SW 1271 (cell line): ENCODE data around the gene DKK3.
"Not testable (repeated sequence)": the region's sequence is repeated elsewhere in the genome, so short reads cannot be mapped to it uniquely, and the experiment has no call there.

ENCODE experiments used
- DNase-seq, 2 experiments: peaks; one replicate each; lab custom pipeline; 2025; lab: John Stamatoyannopoulos, UW

DKK3 gene

DNA sequence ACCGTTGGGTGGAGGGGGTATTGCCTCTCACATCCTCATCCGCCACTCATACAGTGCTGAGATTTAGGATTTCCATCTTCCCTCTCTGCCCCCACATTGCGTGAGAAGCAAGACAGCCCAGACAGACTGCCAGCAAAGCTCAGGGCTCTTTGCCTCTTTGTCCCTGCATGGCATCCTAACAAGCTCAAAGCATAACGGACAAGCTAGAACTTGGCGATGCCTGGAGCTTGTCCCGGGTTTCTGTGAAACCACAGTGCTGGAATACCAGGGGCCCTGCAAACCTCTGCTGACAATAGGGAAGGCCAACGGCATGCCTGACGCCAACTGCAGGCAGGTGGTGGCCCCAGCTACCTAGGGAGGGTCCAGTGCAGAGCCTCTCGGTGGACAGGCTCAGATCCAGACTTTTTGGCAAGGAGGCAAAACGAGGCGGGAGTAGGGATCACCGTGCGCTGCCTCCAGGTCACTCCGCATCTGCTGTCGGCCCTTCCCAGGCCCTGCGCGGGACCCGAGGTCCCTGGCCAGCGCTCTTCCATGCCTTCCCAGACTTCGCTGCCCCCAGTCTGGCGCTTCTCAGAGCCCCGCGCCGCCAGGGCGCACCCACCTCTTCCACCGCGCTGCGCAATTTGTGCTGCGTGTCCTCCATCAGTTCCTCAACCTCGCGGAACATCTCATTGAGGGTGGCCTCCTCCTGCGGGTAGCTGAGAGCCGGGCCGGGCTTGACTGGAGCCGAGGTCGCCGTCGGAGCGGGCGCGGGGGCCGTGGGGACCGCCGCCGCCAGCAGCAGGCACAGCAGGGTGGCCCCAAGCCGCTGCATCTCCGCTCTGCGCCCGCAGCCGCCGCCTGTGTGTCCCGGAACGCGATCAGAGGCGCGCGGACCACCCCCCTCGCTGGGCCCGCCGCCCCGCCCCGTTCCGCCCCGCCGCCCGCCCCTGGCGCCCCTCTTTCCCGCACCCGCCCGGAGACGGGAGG lies at the start of gene DKK3:
TSS of gene DKK3 (minus strand) at position 858 of the 969 bp plus-strand sequence. CDS start at position 814, 44 bp downstream.
- DNase-seq, result no peak

DNA sequence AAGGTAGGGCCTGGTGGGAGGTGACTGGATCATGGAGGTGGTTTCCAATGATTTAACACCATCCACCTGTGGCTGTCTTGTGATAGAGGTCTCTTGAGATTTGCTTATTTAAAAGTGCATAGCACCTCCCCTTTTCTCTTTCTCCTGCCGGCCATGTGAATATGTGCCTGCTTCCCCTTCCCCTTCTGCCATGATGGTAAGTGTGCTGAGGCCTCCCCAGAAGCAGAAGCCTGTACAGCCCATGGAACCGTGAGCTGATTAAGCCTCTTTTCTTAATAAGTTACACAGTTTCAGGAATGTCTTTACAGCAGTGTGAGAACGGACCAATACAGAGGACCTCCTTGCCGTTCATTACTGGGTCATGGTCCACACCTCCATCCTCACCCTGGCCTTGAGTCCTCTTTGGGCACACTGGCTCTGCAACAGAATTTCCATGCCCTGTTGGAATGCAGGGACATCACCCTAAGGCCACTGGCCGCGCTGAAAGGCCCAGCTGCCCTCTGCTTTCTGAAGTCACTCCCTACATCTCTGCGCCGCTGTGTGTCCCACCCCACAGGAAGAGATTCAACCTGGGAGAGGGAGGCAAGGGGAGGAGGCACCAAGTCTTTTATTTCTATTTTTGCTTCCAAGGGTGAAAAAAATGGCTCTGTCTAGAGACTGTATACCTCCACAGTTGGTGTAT lies 49.0 kb upstream of the DKK3 start:
- DNase-seq, result no peak

DNA sequence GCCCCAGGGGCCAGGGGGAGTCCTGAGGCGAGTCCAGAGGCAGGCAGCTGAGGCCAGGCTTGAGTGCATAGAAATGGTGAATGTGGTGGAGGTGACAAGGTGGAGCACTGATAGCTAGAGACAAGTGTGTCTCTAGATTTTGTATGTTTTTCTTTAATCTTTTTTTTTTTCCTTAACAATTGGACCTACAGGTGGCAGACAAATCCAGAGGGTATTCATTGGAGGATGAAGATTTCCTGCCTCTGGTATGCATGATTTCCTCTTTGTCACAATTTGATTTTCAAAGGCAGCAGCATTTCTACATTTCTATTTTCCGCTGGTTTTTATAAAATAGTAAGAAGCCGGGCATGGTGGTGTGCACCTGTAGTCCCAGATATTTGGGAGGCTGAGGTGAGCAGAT lies 47.7 kb upstream of the DKK3 start:
- DNase-seq, result peak in 1 of 2 experiments; percentile 27

DNA sequence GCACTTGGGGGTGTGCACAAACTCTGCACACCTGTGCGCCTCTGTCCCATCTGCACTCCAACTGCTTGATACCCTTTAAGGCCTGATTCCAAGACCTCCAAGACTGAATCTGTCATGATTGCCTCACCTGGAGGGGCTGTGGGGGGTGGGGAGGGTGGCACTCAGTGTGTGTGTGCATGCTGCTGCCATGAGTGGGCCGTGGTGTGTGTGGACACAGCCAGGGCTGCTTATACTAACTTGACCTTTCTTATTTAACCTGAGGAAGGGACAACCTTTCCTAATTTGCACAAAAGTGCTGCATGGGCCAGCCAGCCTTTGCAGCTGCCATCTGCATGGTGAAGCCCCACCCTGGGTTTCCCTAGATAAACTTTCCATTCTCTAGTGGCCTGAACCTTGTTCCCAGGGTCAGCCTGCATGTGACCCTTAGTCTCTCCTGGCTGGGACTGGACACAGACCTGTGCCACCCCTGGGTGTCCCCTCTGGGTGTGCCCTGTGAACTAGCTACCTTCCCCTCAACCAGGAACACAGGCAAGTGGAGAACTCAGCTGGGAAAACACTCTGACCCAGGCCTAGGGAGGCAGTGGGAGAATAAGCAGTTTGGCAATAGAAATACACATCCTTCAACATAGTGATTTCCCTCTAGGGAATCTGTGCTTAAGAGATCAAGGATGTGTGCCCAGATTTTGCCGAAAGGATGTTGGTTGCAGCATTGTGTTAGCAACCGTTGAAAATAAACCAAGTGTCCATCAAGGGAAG lies 45.4 kb upstream of the DKK3 start:
- DNase-seq, result no peak

DNA sequence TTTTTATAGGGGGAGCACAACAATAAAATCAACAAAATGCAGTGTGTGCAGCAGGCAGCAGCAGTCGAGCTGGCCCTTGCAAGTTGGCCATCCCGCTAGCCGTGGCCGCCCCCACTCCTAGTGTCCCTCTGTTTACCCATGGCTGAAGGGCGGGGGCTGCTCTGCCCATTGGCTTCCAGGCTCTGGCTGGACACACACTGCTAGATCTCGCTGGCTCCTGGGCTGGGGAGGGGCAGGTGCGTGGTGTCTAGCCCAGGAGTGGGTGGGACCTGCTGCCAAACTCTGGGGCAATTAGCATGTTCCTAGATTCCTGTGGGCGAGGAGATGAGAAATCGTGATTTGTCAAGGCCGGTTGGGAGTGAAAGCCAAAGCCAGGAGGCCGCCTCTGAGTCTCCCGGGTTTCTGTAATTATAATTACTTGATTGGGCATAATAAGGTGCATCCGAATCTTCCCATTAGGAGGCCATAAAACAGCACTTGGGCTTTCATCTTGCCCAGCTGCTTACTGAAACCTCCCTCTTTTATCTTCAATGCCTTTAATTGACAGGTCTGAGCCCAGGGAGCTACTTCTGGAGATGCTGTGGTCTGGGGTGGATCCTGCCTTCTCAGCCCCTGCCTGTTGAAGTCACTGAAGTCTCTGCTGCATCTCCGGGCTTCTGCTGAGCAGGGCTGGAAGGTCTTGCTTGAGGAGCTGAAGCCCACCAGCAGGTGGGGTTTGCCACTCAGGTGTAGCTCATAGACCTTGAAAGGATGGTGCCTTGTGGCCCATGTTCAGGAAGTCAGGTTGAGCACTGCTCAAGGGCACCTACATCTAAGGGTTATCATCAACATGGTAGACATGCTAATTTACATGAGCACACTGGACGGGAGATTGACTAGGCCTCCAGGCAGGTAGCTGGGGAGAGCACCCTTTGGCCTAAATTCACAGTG lies 44.5 kb upstream of the DKK3 start:
- DNase-seq, result no peak

DNA sequence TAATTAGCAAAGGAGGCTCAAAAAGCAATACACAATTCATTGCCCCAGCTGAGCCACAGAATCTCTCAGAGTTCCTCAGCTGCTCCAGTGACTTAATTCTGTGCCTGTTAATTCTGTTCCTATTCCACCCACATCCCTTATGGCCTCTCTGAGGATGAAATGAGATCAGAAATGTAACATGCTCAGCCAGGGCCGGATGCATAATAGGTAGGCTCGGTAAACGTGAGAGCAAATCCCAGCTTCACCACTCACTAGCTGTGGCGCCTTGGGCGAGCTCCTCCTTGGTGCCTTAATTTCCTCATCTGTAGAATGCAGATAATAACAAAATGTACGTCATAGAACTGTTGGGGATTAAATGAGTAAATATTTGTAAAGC lies 42.8 kb upstream of the DKK3 start:
- no peak for DNase-seq

DNA sequence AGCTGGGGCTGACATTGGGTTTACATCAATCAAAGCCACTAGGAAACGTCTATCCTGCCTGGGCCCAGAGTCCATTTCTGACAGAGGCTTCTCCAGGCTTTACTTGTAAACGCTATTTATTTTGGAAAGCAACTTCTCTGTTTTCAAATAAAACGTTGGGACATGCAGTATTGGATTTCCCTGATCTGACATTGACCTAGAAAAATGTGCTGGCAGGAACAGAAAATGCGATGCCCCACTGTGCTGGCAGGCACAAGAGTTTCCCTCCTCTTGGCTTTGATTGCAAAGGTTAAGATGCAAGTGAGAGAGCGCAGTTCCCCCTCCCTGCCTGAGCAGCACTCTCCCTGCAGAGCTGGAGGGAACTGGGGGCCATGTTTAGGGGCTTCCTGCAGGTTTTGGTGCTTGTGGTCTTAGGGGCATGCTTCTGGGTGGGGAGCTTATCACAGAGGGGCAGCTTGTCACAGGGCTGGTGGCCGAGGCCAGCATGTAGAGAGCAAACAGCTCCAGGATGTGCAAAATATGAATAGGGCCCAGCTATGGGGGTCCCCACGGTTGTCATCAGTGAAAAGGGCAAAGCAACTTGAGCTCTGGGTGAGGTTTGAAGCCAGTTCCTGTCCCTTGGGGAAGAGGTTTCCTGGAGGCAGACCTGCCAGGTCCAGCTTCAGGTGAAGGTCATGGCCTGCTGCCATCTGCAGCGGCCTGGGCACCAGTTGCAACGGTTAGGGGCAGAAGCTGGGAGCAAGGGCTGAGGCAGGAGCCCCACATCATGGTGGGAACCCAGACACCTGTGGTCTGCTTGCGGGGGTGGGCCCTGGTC lies 42.3 kb upstream of the DKK3 start:
- DNase-seq, result no peak

DNA sequence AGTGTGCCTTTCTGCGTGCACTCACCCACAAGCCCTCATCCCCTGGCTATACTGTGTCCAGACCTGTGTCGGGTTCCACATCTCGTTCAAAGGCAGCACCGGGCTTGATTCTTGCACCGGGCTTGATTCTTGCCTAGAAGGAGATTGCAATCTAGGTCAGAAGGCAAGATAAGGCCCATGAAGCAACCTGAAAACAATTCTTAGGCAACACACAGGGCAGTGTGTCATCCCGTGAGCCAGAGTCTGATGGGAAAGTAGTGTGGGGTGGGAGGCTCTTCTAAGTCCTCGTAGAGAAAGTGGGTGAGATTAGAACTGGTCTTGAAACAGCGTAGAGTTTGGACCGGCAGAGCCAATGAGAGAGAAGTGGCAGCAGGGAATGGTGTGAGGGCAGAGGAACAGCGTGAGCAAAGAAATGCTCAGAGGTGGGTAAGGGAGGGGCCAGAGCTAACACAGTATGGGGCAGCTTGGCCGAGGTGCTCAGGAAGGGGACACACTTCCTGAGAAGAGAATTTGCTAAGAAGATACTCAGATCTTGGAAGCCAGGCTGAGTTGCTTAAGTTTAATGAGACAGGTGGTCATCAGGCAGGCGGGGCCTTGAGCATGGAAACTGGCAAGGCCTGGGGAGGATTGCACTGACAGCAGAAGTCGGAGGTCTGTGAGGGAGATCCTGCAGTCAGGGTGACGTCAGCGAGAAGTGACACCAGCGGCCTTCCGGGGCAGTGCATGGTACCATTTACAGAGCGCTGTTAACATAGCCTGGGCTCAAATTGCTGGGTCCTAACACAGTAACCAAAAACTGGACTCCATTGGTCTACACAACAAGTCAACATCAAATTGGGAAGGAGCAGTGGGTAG lies 40.7 kb upstream of the DKK3 start:
- DNase-seq, result no peak

DNA sequence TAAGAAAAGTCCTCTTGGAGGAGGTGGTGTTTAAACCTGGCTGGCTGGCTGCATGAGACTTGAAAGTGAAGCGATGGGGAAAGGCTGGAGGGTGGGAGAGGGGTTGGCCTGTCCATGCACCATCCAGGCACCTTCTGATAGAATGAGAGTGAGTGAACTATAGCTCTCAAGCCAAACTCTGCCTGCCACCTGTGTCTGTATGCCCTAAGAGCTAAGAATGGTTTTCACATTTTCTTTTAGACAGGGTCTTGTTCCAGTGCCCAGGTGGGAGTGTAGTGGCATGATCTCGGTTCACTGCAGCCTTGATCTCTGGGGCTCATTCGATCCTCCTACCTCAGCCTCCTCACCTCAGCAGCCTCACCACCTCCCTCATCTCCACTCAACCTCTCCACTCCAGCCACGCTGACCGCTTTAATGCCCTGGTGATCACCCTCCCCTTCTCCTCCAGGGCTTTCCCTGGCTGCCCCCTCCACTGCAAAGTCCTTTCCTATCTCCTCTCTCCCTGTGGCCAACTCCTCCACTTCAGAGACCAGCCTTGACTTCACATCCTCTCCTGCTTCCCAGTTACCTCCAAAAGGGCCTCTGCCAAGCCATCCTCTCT lies 38.3 kb upstream of the DKK3 start:
- no peak for DNase-seq

DNA sequence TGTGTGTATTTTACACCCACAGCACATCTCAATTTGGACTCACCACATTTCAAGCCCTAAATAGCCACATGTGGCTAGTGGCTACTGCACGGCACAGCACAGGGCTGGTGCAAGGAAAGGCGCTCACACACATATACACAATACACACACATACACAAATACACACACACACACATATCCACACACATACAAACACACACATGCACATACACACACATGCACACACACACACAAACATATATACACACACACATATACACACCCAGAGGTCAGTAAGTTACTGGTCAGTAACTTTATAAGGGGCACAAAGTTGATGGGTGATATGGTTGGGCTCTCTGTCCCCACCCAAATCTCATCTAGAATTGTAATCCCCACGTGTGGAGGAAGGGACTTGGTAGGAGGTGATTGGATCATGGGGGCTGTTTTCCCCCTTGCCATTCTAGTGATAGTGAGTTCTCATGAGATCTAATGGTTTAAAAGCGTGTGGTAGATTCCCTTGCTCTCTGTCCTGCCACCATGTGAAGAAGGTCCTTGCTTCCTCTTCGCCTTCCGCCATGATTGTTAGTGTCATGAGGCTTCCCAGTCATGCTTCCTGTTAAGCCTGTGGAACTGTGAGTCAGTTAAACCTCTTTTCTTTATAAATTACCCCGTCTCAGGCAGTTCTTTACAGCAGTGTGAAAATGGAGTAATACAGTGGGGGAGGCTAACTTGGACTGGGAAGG lies 37.6 kb upstream of the DKK3 start:
- DNase-seq, result no peak

DNA sequence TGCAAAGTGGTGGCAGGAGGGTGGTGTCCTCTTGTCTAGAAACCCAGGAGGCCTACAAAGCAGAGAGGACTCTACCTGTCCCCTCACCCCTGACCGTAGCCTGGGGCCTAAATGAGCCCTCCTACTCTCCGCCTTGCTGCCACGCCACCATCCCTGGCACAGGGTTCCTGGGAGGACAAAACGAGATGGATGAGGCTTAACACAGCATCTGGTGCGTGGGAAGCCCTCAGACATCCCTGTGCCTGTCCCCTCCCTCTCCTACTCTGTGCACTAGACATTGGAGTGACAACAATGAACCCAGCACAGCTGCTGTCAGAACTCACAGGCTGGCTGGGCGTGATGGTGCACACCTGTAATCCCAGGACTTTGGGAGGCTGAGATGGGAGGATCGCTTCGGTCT lies 36.4 kb upstream of the DKK3 start:
- DNase-seq, result no peak

DNA sequence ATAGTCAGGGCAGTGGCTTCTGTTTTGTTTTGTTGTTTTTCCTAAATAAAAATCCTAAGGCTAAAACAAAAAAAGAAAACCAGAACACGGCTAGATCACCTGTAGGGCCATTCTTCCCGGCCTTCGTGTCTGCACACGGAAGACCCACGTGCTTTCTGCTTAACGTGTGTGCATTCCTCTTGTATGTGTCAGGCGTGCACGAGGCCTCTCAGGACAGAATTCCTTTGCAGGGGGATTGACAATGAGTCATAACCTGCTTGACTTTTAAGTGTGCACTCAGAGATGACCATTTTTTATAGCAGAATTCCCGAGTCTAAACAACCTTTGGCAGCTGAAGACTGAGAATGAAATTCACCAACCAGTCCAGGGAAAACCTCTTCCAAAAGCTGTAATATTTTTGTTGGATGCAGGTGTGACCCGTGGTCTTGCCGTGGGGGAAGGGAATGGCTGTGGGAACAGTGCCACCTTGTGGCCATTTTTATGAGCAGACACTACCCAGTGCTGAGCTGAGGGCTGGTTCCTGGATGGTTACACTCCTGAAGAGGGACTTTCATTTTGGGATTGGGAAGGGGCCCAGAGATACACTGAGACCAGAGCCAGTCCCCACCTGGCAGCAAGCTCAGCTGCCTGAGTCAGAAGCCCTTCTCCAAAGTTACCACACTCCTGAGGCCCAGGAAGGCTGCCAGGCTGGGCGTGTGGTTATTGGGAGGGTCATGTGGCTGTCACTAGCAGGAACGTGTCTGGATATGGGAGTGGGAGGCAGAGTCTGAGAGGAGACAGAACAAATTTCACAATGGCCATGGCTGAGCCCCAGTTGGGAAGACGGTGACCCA lies 35.7 kb upstream of the DKK3 start:
- peak; percentile 82 to 90 for DNase-seq

DNA sequence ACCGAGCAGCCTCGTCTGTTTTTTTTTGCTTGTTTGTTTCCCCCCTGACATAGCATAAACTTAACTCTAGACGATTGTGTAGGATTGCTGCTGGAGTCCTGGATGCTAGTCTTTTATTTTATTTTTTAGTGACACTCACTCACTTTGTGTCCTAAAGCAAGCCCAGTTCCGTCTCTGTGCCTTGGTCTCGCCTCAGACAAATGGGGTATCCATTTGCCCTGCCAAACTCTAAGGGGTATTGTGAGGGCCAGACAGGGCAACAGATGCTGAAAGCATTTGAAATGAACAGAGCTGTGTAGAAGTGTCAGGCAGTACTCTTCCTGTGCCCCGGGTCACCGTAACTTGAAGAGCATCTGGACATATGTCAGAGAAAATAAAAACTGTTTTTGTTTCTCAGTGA lies 34.8 kb upstream of the DKK3 start:
- DNase-seq, result no peak

DNA sequence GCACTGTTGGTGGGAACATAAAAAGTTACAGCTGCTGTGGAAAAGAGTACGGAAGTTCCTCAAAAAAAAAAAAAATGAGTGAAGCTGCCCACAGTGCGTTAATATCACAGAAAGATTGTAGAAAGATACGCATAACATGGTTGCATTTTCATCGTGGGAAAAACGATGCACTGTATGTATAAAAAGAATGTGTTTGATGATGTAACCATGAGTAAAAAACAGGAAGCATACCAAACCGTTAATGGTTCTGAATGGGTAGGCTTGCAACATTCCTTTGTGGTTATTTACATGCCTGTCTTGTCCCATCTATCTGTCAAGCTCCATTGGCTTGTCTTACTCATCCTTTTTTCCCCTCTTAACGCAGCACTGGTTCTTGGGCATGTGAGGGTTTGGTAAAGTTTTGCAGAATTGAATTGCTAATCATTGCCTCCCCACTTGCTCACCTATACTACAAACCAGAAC lies 33.8 kb upstream of the DKK3 start:
- DNase-seq, result peak in 1 of 2 experiments; percentile 63

DNA sequence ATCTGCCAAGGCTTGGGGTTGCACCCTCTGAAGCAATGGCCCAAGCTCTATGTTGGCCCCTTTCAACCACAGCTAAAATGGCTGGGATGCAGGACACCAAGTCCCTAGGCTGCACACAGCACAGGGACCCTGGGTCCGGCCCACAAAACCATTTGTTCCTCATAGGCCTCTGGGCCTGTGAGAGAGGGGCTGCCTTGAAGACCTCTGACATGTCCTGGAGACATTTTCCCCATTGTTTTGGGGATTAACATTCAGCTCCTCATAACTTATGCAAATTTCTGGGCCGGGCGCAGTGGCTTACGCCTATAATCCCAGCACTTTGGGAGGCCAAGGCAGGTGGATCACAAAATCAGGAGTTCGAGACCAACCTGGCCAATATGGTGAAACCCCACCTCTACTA lies 32.3 kb upstream of the DKK3 start:
- not testable (repeated sequence) for DNase-seq

DNA sequence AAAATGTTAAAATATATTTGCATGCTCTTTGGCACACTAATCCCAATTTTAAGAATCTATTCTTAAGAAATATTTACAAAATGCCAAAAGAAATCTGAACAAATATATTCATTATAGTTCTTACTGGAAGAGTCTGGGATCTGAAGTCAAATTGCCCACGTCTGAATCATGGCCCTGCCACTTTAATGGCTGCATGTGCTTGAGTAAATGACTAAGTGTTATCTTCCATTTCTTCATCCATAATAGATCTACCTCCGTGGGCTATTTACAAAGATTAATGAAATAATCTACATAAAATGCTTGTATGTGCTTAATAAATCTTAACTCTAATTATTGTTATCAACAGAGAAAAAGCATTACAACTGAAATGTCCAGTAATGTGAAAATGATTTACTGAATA lies 24.5 kb upstream of the DKK3 start:
- DNase-seq, result no peak

DNA sequence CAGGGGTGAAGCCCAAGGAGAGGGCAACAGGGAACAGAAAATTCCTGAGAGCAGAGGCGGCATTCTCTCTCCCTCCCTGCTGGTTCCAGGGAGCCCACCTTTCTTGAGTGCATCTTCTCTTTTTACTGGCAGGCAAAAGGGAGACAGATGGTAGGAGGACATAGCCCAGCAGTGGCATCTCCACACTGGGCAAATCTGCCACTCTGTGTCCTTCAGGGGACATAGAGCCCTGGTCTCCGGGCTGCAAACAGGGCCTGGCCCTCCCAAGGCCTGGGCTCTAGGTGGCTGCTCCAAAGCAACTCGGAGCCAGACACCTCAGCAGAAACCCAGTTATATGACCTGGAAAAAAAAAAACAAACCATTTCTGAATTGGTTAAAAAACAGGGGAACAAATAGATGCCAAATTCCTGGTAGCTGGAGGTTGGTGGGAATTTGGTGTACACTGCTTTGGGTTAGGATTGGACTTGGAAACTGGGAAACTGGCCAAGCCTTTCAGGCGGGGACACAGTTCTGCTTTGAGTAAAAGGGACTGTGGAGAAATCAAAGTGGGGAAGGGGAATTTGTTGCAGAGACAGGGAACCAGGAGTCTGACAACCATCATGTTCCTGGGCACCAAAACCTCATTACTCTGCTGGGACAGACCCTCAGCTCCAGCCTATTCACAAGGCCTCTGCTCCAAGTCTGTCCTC lies 23.6 kb upstream of the DKK3 start:
- DNase-seq, result no peak
